DMS79 (cell line): ENCODE data around the gene TMEM120A.
A peak's percentile ranks its signal among the peaks of the same experiment; 100 is the strongest.
"Not testable (repeated sequence)": the region's sequence is repeated elsewhere in the genome, so short reads cannot be mapped to it uniquely, and the experiment has no call there.

Source experiments
- DNase-seq: peaks from one replicate; lab custom pipeline; 2025; lab: John Stamatoyannopoulos, UW

TMEM120A gene

DNA sequence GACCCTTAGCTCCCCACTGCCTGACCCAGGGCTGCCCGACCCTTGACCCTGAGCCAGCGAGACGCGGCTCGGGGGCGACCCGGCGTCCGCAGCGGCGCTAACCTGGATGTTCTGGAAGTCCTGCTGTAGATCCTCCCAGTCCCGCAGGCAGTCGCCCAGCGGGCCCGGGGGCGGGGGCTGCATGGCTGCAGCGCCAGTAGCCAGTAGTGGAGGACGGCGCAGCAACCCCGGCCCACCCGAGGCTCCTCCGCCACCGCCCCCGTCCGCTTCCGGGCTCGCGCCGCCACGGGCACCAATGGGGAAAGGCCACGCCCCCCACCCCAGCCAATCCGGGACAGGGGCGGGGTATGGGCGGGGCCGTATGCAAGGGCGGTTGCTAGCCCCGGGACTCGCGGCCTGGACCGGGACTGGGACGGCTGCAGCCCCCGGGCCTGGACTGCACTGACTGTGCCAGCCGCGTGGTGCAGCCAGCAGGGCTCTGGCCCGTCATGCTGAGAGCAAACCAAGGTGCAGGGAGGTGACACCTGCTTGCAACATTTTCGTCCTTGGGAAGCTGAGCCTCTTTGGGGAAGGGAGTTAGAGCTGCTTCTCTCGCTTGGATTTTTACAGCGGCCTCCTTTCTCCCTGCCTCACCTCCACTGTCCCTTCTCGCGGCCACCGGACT lies at the start of gene TMEM120A:
TMEM120A (minus strand) TSS at position 208 of the 664 bp plus-strand sequence; CDS start at position 183, 25 bp downstream.
- DNase-seq = peak; percentile 77

DNA sequence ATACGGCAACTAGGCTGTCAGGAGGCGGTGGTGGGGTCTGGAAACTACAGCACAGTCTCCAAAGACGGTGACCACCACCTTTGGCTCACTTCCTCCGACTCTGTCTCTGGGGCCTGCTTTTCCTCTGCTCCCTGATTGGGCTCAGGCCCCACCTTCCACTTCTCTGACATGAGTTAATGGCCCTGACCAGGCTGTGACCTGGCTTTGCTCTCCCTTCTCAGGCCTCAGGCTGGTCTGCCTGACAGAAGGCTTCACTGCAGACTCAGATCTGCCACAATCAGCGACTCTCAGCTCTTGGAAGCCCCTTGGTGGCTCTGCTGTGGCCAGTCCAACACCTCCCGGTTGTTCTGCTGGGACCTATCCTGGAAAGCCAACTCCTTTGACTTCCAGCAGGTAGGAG lies 45.7 kb upstream of the TMEM120A start:
- no peak for DNase-seq

DNA sequence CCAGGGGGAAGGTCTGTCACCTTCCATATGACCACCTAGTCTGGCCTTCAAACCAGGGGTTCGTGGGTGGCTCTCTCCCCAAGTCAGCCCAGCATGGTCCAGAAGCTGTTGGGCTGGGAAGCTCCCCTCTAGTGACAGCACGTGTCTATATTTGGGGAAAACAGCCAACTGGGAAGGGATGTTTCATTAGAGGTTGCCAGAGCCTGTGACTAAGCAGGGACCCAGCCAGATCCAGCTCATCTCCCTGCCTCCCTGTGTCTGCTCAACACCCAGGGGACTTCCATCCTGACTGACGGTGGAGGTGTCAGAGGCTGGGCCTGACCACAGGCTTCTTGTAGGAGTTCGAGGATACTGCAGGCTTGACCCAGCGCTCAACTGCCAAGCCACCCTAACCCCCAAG lies 42.9 kb upstream of the TMEM120A start:
- no peak for DNase-seq

- DNase-seq = no peak
These were observed 37.6 kb upstream of the TMEM120A start for GRCh38 chr7:76031964-76032363.

- DNase-seq = not testable (repeated sequence)
These were observed 35.3 kb upstream of the TMEM120A start for GRCh38 chr7:76029682-76030081.

- no peak for DNase-seq
These were observed 28.6 kb upstream of the TMEM120A start for GRCh38 chr7:76023002-76023401.

- no peak for DNase-seq
These were observed 27.8 kb upstream of the TMEM120A start for GRCh38 chr7:76022026-76022780.

GRCh38 chr7:76020031-76020714 lies 25.8 kb upstream of the TMEM120A start:
- peak; percentile 2 for DNase-seq

- not testable (repeated sequence) for DNase-seq
These were observed 24.1 kb upstream of the TMEM120A start for GRCh38 chr7:76018520-76018919.

DNA sequence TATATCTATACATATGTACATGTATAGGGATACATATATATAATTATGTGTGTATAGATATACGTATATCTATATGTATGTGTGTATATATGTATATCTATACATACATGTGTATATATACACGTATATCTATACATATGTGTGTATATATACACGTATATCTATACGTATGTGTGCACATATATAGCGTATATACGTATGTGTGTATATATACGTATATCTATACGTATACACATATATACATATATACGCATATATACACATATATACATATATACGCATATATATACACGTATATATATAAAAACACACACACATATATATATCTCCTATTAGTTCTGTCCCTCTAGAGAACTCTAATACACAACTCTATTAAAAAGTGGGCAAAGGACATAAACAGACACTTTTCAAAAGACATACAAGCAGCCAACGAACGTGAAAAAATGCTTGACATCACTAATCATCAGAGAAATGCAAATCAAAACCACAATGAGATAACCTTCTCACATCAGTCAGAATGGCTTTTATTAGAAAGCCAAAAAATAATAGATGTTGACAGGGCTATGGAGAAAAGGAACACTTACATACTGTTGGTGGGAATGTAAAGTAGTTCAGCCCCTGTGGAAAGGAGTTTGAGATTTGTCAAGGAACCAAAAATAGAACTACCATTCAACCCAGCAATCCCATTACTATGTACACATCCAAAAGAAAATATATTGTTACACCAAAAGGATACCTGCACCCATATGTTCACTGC lies 22.0 kb upstream of the TMEM120A start:
- DNase-seq = no peak

- no peak for DNase-seq
These were observed 17.1 kb upstream of the TMEM120A start for GRCh38 chr7:76011442-76011861.

DNA sequence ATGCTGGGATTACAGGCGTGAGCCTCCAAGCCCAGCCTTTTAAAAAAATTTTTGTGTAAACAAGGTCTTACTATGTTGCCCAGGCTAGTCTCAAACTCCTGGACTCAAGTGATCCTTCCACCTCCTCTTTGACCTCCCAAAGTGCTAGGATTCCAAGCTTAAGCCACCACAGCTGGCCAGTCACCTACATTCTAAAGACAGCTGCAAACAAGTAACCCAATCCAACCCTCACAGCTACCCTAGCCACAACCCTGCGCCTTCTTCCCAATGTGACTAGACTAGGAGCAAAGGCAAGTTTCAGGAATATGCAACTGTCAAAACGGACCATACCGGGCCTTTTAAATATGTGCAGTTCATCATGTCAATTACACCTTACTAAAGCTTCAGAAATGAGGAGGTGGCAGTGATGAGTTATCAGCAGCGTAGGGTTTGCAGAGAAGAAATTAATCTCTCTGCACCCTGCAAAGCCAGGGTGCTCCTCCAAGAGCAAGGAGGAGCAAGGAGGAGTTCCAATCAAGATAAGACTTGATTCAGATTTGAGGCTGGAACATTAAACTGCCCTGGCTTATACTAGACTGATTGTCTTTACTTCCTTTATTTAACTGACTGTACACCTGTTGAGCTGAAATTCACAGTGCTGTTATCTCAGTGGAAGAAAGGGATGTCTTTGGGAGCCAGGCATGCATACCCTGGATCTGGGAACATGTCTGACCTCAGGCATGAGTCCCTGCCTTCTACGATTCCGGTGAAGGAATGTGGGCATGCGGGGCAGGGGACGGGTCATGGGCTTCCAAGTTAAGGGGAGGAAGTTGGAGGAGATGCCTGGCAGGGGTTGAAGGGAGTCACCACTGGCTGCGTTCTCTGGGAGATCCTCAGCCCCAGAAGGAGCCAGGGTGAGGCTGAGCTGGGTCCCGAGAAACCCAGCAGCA lies 15.5 kb upstream of the TMEM120A start:
- no peak for DNase-seq

DNA sequence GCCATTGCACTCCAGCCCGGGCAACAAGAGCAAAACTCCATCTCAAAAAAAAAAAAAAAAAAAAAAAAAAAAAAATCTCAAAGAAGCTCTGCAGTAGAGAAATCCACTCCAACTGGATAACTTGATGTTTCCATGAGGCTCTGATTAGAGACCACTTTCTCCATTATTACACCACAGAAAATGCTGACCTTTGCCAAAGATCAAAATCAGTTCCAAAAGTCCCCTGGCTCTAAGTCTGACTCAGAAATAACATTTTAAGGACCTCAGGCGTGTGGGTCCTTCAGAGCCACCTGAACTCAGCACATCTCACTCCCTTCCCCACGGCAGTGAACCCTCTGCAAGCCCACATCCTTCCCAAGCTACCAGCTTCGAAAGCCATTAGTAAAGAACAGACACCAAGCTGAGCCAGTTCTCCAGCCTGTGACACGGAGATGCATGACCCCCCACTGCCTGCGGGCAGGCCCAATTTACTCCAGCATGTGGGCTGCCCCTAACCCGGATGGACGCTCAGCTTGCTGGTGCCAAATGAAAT lies 13.8 kb upstream of the TMEM120A start:
- no peak for DNase-seq

DNA sequence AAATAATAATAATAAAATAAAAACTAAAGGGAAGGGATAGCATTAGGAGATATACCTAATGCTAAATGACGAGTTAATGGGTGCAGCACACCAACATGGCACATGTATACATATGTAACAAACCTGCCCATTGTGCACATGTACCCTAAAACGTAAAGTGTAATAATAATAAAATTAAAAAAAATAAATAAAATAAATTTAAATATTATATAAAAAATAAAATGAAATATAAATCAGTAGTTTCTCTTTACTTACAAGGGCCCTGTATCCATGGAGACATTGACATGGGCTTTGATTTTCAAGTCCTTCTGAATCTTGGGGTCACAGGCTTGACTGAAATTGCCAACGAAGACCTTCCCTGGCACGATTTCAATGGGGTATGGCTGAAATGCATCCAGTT lies 10.6 kb upstream of the TMEM120A start:
- not testable (repeated sequence) for DNase-seq

DNA sequence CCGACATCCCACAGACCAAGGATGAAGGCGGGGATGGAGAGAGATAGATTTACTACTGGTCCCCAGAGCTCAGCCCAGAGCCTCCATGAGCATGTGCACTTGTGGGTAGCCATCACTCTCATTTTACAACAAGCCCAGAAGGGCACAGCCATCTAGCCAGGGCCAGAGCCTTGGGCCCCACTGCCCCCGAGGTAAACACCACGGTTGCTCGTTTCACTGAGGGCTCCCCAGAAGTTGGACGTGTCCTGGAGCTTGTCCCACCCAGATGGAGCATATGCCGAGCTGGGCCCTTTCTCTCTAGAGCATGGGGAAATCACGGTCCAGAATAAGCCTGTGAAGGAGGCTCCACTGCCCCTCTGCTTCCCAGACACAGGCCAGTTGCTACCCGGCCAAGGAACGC lies 9.0 kb upstream of the TMEM120A start:
- DNase-seq = no peak

DNA sequence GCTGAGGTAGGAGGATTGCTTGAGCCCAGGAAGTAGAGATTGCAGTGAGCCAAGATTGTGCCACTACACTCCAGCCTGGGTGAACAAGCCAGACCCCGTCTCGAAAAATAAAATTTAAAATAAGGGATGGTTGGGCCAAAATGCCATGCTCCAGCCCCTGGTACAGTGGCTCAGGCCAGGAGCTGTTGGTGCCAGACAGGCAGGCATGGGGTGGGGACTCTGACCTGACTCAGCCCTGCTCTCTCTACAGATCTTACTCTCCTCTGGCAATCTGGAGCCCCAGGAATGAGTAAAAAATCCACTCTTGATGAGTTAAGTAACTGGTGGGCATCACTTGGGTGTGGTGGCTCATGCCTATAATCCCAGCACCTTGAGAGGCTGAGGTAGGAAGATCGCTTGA lies 8.4 kb upstream of the TMEM120A start:
- no peak for DNase-seq

GRCh38 chr7:76002139-76002538 lies 7.7 kb upstream of the TMEM120A start:
- DNase-seq = no peak

DNA sequence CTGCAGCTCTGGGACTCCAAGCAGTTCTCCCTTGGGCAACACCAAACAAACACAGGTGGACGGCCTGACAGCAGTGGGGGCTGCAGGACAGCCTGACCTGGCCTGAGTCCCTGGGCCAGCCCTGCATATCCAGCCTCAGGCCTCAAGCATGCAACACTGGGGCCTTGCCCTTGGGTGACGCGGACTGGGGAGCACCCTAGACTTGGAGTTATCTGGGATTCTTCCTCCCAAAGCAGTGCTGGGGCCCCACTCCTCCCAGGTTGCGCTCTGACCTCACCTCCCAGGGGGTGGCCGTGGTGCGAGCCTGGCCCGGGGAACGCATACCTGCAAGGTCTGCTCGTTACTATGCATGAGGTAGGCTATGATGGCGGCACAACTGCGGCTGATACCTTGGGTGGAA lies 6.2 kb upstream of the TMEM120A start:
- no peak for DNase-seq

- no peak for DNase-seq
These were observed 3.6 kb upstream of the TMEM120A start for GRCh38 chr7:75998038-75998437.

DNA sequence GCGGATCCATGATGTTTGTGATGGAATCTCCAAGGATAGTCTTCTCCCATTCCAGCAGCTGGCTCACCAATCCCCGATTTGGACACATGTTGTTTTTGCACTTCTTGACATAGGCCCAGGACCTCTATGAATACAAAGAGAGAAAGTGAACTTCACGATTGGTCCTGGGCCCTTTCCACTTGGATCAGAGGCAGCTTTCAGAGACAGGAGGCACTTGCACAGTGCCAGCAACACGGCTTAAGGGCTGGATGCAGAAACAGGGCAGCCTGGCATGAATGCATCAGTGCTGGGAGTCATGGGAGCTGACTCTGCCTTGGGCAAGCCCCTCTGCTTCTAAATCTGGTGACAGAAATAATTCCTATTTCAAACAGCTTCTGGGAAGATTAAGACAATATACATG lies 2.1 kb upstream of the TMEM120A start:
- no peak for DNase-seq

DNA sequence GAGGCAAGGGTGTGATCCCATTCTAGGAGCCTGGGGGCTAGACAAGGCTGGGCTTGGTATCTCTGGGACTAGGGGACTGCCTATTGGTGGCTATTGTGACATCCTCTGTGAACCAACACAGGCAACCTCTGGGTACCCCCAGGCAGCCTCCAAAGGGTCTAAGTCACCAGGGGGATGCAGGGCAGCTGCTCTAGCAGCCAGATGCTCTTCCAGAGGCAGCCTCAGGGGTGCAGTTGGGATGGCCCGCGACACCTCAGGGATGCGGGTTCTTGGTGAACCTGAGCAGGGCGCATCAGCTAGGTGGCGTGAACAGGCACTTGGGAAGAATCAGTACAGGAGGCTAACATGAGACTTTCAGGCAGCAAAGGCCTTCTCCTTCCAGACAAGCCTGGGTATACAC lies 1.6 kb upstream of the TMEM120A start:
- DNase-seq = no peak
